Measurements from ENCODE around the gene RBM5.

Gene RBM5

DNA sequence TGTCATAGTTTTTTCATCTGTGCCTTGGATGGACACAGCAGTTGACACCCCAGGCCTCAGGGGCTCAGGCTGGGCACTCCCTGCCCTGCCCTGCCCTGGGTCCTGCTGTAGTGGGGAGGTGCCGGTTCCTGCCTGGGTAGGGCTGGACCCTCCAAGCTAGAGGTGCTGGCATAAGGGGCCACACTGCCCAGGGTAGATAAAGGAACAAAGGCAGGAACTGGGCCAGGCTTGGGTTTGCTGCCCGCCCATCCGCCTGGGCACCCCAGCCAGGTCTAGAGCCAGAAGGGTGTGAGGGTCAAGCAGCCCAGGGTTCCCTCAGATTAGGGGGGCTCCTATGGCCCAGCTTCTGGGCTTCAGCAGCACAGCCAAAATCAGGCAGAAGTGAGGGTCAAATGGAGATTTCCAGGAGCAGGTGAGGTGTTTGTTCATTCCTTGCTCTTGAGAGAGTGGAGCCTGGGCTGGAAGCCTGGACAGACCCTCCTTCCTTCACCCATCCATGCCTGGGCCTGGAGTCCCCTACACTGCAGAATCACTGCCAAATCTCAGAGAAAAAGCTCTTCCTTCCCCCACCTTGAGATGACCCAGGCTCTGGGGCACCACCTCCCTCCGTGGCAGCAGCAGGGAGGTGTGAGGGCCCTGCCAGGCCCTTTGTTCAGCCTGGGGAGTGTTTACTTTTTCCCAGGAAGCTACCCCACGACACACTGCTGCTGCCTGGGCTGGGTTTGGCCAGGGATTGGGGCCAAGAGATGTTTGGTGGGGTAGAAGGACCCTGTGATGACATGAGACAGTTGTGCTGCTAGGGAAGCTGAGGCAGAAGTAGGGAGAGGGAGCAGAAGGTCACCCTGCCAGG is 73.5 kb downstream of the RBM5 start:
- no peak for DNase-seq (ENCODE audit: low read depth)

DNA sequence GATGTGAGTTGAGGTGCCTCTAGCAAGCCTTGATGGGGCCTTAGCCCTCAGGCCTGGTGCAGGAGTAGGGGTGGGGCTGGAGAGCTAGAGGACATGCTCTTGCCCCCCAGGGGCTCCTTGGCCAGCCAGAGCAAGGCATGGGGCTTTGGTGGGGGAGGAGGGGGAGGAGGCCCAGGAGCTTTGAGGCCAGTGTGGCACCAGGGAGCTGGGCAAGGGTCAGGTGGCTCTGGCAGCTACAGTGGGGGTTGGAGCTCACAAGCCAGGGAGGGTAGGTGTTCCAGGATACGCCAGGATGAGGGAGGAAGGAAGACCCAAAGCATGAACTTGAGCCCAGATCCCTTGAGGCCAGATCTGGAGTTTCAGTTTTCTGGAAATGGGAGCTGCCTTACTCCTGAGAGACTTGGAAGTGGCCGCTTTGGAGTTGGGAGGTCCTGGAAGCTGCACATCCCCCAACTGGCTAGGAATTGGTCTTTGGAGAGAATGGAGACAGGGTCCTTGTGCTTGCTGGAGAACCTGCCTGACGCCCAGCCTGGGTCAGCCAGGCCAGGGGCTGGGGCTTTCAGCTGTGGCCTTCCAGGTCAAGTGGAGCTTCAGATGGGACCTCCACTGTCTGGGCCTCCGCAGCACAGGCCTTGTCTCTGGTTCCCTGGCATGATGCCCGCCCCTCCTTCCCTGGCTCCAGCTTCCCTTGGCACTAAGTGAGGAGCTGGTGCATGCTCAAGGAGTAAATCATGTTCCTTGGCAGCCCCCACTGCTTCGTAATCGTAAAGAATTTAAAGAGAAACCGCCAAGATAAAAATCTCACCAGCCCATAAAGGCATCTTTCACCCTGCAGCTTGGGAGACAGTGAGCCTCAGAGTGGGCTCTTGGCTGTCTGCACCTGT is 75.1 kb downstream of the RBM5 start:
- peak; percentile 89 for DNase-seq (ENCODE audit: low read depth)

DNA sequence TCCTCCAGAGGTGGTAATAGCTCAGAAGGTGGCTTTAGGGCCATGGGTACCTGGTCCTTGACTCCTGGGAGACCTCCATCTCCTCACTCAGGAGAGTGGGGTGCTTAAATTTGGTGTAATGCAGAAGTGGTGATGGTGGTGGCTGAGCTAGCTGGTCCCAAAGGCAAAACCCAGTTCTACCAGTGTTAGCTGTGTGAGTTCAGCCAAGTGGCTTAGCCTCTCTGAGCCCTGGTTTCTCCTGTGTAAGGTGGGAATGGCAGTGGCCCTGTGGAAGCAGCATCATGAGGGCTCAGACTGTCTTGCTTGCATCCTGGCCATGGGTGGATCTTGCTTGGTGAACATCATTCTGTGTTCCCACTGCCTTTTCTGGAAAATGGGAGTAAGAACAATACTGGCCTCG is 75.8 kb downstream of the RBM5 start:
- no peak for DNase-seq (ENCODE audit: low read depth)

DNA sequence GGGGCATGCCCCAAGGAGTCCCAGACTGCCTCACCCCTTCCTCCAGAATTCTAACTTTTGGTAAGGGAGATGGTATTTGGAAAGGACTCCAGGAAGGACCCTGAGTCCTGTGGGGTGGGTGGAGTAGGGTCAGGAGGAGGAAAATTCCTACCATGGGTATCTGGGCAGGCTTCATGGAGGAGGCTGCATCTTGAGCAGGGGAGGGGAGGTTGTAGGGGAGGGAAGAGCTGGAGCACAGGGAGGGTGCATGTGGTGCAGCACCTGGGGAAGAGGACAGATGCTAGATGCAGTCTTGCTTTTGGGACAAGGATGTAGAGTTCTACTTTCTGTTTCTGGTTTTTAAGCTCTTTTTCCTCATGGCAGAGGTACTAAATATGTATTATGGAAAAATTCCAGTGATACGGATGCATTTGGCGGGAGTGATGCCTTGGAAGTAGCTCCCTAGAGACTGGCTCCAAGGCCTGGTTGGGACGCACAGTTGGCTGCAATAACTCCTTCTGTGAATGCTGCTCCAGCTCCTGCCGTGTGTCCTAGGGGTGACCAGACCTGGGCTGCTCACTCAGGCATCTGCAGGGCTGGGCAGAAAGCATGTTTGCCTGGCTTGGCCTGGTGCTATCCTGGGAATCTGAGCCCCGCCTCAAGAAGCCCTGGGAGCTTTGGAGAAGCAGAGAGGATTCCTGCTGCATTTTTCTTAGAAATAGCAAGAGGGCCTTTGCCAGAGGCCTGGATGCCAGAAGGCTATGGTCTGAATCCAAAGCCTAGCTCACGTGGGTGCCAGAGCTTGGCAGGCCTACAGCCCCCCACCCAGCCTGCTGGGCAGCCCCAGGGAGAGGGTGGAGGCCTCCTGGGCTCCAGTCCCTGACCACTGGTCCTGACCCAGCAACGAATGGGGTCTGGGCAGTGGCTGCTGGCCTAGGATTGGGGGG is 76.5 kb downstream of the RBM5 start:
- peak; percentile 62 for DNase-seq (ENCODE audit: low read depth)

DNA sequence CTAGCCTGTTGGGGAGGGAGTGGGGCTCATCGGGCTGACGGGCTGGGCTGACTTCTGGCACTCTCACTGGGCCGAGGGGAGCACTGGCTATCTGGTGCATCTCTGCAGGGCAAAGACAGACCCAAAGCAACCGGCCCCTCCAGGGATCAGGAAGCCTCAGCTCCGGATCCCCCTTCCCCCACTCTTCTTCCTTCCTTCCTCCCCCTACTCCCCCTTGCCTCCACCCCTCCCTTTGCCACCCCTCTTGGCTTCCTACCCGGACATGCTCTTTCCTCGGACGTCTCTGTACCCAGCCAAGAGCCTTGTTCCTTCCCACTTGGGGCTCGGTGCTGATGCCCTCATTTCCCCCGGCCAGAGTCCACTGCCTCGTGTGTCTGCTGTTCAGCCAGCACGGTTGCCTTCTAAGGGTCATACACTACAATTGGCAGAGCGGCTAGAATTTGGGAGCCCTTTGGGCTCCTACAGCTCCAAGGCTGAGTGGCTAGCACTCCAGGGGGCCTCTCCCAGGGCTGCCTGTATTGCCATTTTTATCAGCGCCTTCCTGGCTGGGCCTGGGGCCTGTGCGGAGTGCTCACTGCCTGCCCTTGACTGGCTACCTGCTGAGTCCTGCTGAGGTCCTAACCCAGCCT is 77.3 kb downstream of the RBM5 start:
- DNase-seq (ENCODE audit: low read depth): peak; percentile 7

DNA sequence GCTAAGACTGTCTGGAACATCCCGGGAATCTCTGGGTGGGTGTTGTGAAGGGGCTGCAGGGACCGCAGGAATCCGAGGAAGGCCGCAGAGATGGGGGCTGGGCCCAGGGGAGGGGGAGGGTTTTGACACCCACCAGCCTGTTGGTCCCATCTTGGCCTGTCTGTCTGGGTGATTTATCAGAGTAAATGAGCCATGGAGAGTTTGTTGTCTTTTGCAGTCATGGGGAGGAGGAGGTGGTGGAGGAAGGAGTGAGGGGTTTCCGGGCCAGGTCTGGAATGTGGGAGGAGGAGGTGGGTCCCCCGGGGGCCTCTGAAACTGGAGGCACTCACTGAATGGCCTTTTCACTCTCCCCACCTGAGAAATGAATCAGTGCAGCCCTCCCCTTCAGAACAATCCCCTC is 77.9 kb downstream of the RBM5 start:
- DNase-seq (ENCODE audit: low read depth): no peak

DNA sequence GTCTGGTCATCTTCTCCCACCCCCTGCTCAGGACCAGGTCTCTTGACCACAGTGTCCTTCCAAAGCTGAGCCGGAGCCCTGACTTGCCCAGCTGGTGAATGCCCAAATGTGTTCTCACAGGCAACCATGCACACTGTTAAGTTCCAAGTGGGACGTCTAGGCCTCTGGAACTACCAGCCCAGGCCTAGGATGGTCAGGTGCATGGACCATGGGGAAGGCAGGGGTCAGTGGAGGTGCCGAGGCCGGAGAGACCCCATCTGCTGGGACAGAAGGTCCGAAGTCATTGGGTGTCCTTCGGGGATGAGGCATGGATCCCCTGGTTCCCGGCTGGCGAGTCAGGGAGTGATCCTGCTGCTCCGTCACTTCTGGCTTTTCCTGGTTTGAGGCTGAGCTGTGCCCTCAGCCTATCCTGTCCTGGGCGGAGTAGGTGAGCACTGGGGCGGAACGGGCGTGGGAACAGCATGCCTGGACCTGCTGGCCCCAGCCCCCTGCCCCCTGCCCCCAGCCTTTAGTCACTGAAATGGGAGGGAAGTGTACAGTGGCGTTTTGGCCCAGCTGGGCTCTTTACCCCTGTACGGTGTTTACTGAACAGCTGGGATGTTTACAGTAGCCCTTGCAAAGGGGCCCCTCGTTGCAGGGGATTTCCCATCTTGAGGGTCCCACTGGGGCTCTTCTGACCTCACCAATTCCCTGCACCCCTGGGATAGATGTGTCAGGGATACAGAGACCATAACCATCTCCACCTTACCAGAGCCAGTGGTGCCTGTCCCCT is 78.5 kb downstream of the RBM5 start:
- no peak for DNase-seq (ENCODE audit: low read depth)

DNA sequence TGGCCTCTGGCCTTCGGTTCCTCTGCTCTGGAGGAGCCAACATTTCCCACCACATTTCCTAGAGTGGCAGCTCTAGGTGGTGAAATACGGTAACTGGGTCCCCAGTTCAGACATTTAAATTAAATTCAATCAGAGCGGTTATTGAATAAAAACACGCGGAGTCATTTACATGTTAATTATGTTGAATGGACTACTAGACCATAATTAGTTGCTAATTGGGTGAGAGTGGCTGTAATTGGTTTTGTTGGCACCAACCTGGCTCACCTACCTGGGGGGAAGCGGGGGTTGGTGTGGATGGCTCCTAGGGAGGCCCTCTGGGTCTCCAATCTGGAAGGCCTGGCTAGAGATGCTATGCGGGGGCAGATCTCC is 79.1 kb downstream of the RBM5 start:
- DNase-seq (ENCODE audit: low read depth): no peak

DNA sequence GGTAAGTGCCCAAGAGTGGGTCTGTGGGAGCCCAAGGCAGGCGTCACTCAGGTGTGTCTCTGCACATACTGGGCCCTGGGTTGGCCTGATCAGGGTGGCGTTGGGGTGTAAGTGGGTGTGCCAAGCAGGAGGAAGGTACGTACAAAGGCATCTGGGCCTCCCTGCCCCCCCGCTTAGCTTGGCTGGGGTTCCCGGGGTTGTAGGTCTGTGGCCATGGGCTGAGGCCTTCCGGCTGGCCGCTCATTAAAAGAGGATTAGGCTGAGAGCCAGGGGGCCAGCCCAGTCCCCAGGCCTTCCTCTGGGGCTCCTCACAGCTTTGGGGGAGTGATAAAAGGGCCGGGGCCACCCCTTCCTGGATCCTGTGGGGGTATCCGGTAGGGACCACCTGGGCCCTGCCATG is 79.7 kb downstream of the RBM5 start:
- no peak for DNase-seq (ENCODE audit: low read depth)

All from stromal cell of bone marrow (primary cell).